PC-9 (cell line): Measurements from ENCODE around the gene SIX4. TPM values are rescaled to one million over a fixed set of nuclear protein-coding genes. Genes with fewer than 3 reads are reported as not detected.

Source experiments
- BruUV-seq: library from RNA; stranded (reverse); fragments of 400-500 nt; replicated peaks from 2 replicates; lab custom pipeline; 2021; lab: Mats Ljungman, UMichigan
- CTCF ChIA-PET: fragments of 300-600 bp; sonication (Branson Sonifier 250); formaldehyde crosslinking; loops from one replicate; lab custom pipeline; 2022; ENCODE audit warnings: antibody characterized with exemption; lab: Charles Lee
- POLR2A ChIA-PET: fragments of 300-600 bp; sonication (Branson Sonifier 250); formaldehyde crosslinking; loops from one replicate; lab custom pipeline; 2022; ENCODE audit warnings: antibody characterized with exemption; ENCODE audit not compliant: unreplicated experiment; lab: Charles Lee
- DNase-seq, 2 experiments: peaks; one replicate each; pipeline versions ENCODE4 v3.0.0 to v3.0.0-alpha.2; 2015 to 2022; ENCODE audit warnings: mixed read lengths in 1 of 2
- H2AFZ ChIP-seq: fragments of 200-600 bp; sonication (generic); 2 replicates; pipeline ENCODE4 v1.8.1; 2017; ENCODE audit warnings: antibody characterized with exemption
- H3F3A ChIP-seq: fragments of 200-600 bp; sonication (generic); 2 replicates; pipeline ENCODE4 v1.8.1; 2017; ENCODE audit warnings: antibody characterized with exemption, mild to moderate bottlenecking, low read depth; ENCODE audit not compliant: insufficient read depth
- H3K27ac ChIP-seq: fragments of 200-600 bp; sonication (generic); 2 replicates; pipeline ENCODE4 v1.6.1; 2016; ENCODE audit warnings: mixed run types
- H3K27me3 ChIP-seq: fragments of 200-600 bp; sonication (generic); 2 replicates; pipeline ENCODE4 v1.6.1; 2016; ENCODE audit warnings: low read depth, mixed run types; ENCODE audit not compliant: insufficient read depth
- H3K36me3 ChIP-seq: fragments of 200-600 bp; sonication (generic); 2 replicates; pipeline ENCODE4 v1.6.1; 2016; ENCODE audit warnings: low read depth, mixed run types
- H3K4me1 ChIP-seq: fragments of 200-600 bp; sonication (generic); replicated peaks from 2 replicates; pipeline ENCODE4 v1.6.1; 2016; ENCODE audit warnings: mixed run types; ENCODE audit not compliant: insufficient read depth
- H3K4me2 ChIP-seq: fragments of 200-600 bp; sonication (generic); 2 replicates; pipeline ENCODE4 v1.6.1; 2017; ENCODE audit warnings: mixed run types
- H3K4me3 ChIP-seq: fragments of 200-600 bp; sonication (generic); 2 replicates; pipeline ENCODE4 v1.6.1; 2016; ENCODE audit warnings: mixed run types
- H3K79me2 ChIP-seq: fragments of 200-600 bp; sonication (generic); 2 replicates; pipeline ENCODE4 v1.6.1; 2017; ENCODE audit warnings: low read depth, mixed run types
- H3K9me2 ChIP-seq: fragments of 200-600 bp; sonication (generic); 2 replicates; pipeline ENCODE4 v1.8.1; 2017; ENCODE audit warnings: mild to moderate bottlenecking; ENCODE audit not compliant: insufficient read depth
- H3K9me3 ChIP-seq: fragments of 200-600 bp; sonication (generic); 2 replicates; pipeline ENCODE4 v1.8.1; 2016; ENCODE audit warnings: low read depth; ENCODE audit not compliant: insufficient read depth
- H4K20me1 ChIP-seq: fragments of 200-600 bp; sonication (generic); 2 replicates; pipeline ENCODE4 v1.8.1; 2017; ENCODE audit not compliant: insufficient read depth
- EZH2 ChIP-seq: fragments of 200-600 bp; sonication (generic); IDR thresholded peaks from 2 replicates; pipeline ENCODE4 v1.8.0; 2017; ENCODE audit warnings: antibody characterized with exemption, low read depth
- intact Hi-C: fragments of 100-400 bp; cut with micrococcal nuclease; formaldehyde crosslinking; loops from one replicate; pipeline ENCODE4 v1.10.0; 2022; ENCODE audit not compliant: unreplicated experiment
- total RNA-seq: library from RNA; stranded (reverse); gene quantifications from 2 replicates; pipeline ENCODE4 v1.2.3, GENCODE V29; 2021
- TF ChIP-seq, protein P1 (sequence below): fragments of 200-600 bp; sonication (generic); conservative IDR thresholded peaks from 2 replicates; pipeline ENCODE4 v1.6.1; 2017; ENCODE audit warnings: mixed run types, antibody characterized with exemption, mild to moderate bottlenecking, moderate library complexity

Gene SIX4
- total RNA-seq, 1 experiment from 2014 or later, result 31.0 TPM

DNA sequence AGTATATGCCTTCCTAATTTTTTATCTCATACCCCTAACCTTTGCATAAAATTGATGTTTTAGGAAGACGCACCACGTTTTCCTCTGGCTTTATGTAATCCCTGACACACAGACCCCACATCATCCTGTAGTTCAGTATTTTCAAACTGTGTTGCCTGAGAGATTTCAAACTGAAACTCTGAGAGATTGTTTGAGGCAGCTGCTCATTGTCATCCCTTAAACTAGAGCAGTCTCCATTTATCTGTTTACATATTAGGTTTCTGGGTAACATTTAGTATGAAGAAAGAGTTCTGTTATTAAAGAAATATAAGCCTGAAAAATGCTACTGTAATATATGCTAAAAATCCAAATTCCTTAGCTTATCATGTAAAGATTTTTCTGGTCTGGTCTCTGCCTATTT lies 34.7 kb upstream of the SIX4 start:
- Histone ChIP-seq H3K4me1 (peaks cover 60% of the 10 kb centered on the region), H3K27ac (0 out of 2 replicates have a peak overlapping the region, but pooled peaks have one; percentile 4), H3K4me2 (no peak overlapping the region), H3K79me2 (peaks cover 92% of the 10 kb centered on the region), H3F3A (peaks cover 29% of the 10 kb centered on the region), H2AFZ (no peak overlapping the region), H3K9me2 (no peaks in the 10 kb centered on the region), H3K27me3 (no peaks in the 10 kb centered on the region), H3K36me3 (no peaks in the 10 kb centered on the region), H4K20me1 (no peaks in the 10 kb centered on the region), H3K4me3 (no peak overlapping the region), H3K9me3 (no peaks in the 10 kb centered on the region; the same call in 1 of the 2 replicates)
- intact Hi-C loops, result no loop called here
- ChIA-PET CTCF (no interaction called here), POLR2A (interaction anchor here (0.6 kb wide), 1 partner anchor 38 kb away, joined by 5 read pairs; no protein-coding TSS in a partner anchor)
- TF ChIP-seq, protein P1, sequence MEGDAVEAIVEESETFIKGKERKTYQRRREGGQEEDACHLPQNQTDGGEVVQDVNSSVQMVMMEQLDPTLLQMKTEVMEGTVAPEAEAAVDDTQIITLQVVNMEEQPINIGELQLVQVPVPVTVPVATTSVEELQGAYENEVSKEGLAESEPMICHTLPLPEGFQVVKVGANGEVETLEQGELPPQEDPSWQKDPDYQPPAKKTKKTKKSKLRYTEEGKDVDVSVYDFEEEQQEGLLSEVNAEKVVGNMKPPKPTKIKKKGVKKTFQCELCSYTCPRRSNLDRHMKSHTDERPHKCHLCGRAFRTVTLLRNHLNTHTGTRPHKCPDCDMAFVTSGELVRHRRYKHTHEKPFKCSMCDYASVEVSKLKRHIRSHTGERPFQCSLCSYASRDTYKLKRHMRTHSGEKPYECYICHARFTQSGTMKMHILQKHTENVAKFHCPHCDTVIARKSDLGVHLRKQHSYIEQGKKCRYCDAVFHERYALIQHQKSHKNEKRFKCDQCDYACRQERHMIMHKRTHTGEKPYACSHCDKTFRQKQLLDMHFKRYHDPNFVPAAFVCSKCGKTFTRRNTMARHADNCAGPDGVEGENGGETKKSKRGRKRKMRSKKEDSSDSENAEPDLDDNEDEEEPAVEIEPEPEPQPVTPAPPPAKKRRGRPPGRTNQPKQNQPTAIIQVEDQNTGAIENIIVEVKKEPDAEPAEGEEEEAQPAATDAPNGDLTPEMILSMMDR, result no peak
- no peak for TF ChIP-seq EZH2
- no TSS peak for BruUV-seq
- no peak for DNase-seq

DNA sequence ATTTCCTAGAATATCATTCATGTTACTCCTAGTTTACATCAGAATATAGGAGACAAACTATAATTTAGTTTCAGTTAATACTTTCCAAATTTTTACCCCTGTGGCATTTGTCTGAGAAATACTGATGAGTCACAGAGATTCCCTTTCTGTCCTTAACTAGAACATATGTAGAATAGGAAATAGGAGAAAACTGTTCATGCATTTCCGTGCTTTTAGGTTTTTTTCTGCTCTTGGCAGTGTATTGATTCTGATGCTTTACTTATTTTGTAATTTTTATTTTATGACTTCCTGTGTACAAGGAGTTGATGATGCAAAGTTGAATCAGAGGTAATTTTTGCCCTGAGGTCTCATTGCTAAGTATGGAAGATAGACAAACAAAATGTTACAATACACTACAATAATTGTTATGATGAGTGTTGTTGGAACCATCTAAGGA lies 33.4 kb upstream of the SIX4 start:
- intact Hi-C loops, result no loop called here
- H3K79me2 ChIP-seq, result peaks cover 93% of the 10 kb centered on the region
- no peaks in the 10 kb centered on the region for H4K20me1 ChIP-seq
- H3K4me3 ChIP-seq, result peak overlapping the region; percentile 18; the same call in 1 of the 2 replicates
- H3K9me3 ChIP-seq, result no peaks in the 10 kb centered on the region; the same call in 1 of the 2 replicates
- POLR2A ChIA-PET, result interaction anchor here (0.6 kb wide), 1 partner anchor 11 kb away, joined by 3 read pairs; no protein-coding TSS in a partner anchor
- CTCF ChIA-PET, result no interaction called here
- H3K36me3 ChIP-seq, result no peaks in the 10 kb centered on the region
- TF ChIP-seq, protein P1, result no peak
- no peak for TF ChIP-seq EZH2
- H2AFZ ChIP-seq, result no peak overlapping the region
- peaks cover 60% of the 10 kb centered on the region for H3K4me1 ChIP-seq
- no TSS peak for BruUV-seq
- peaks cover 29% of the 10 kb centered on the region for H3F3A ChIP-seq
- peak overlapping the region; percentile 89 for H3K27ac ChIP-seq
- peak in 1 of 2 experiments; percentile 70 for DNase-seq
- no peaks in the 10 kb centered on the region for H3K9me2 ChIP-seq
- no peaks in the 10 kb centered on the region for H3K27me3 ChIP-seq
- H3K4me2 ChIP-seq, result peak overlapping the region; percentile 53

DNA sequence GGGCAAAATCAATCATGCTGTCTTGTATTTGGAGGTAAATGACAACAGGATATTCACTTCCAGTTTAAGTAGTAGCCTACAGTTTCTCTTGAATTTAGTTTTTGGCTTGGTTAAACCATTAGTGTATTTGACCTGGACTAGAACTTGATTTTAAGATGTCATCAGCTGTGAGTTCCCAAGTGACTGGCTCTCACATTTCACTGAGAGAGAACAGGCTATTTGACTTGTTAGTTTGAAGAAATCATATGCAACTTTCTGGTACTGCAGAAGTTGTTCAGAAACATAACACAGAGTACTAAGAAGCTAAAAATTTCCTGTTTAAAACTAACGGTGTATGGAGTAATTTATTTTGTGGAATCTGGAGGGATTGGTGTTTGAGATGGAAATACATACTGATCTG lies 32.7 kb upstream of the SIX4 start:
- no TSS peak for BruUV-seq
- CTCF ChIA-PET, result no interaction called here
- POLR2A ChIA-PET, result interaction anchor here (0.6 kb wide), 2 partner anchors 11 to 20 kb away, joined by 3 to 4 read pairs; no protein-coding TSS in a partner anchor

More for the DNA sequence above, 32.7 kb upstream of the SIX4 start:
- no peaks in the 10 kb centered on the region for H4K20me1 ChIP-seq
- H3K4me2 ChIP-seq, result peak overlapping the region; percentile 53
- H3K4me1 ChIP-seq, result peaks cover 60% of the 10 kb centered on the region
- H3K4me3 ChIP-seq, result no peak overlapping the region
- H3K27ac ChIP-seq, result peak overlapping the region; percentile 89
- intact Hi-C loops, result no loop called here
- no peak for DNase-seq
- no peak overlapping the region for H2AFZ ChIP-seq
- H3K27me3 ChIP-seq, result no peaks in the 10 kb centered on the region
- no peaks in the 10 kb centered on the region for H3K36me3 ChIP-seq
- no peaks in the 10 kb centered on the region for H3K9me2 ChIP-seq
- no peaks in the 10 kb centered on the region; the same call in 1 of the 2 replicates for H3K9me3 ChIP-seq
- TF ChIP-seq EZH2, result no peak
- TF ChIP-seq, protein P1, result no peak
- H3F3A ChIP-seq, result peaks cover 29% of the 10 kb centered on the region
- peaks cover 92% of the 10 kb centered on the region for H3K79me2 ChIP-seq
